Liver (tissue), 9 donors: ENCODE data around the gene ZBTB21. TPM values are rescaled to one million over a fixed set of nuclear protein-coding genes. Genes with fewer than 3 reads are reported as not detected.
A peak's percentile ranks its signal among the peaks of the same experiment; 100 is the strongest.

Experiments
- DNase-seq: peaks from one replicate; pipeline ENCODE4 v3.0.0-alpha.2; 2017; ENCODE audit warnings: low spot score
- H3K27ac ChIP-seq, 2 donors: one replicate each; pipeline ENCODE4 v1.7.0; 2013; ENCODE audit warnings: inconsistent platforms in 2 of 2, low read length in 2 of 2, control low read depth in 1 of 2, low read depth in 1 of 2, mild to moderate bottlenecking in 1 of 2
- H3K27me3 ChIP-seq, 4 donors: one replicate each; pipeline versions ENCODE4 v1.6.1 to v1.7.0; 2013; ENCODE audit warnings: low read length in 3 of 4, inconsistent platforms in 1 of 4, mild to moderate bottlenecking in 1 of 4, moderate library complexity in 1 of 4; ENCODE audit not compliant: control insufficient read depth in 4 of 4, insufficient read depth in 4 of 4
- H3K36me3 ChIP-seq, 4 donors: one replicate each; pipeline versions ENCODE4 v1.6.1 to v1.7.0; 2013; ENCODE audit warnings: low read length in 3 of 4, mild to moderate bottlenecking in 3 of 4, low read depth in 1 of 4, moderate library complexity in 1 of 4; ENCODE audit not compliant: control insufficient read depth in 4 of 4, insufficient read depth in 3 of 4
- H3K4me1 ChIP-seq, 4 donors: one replicate each; pipeline versions ENCODE4 v1.6.1 to v1.7.0; 2013; ENCODE audit warnings: low read length in 3 of 4, mild to moderate bottlenecking in 3 of 4, moderate library complexity in 1 of 4; ENCODE audit not compliant: control insufficient read depth in 4 of 4, insufficient read depth in 4 of 4
- H3K4me3 ChIP-seq, 3 donors: one replicate each; pipeline versions ENCODE4 v1.6.1 to v1.7.0; 2013; ENCODE audit warnings: low read length in 3 of 3, control low read depth in 1 of 3, low read depth in 1 of 3, mild to moderate bottlenecking in 1 of 3
- H3K9ac ChIP-seq, 2 donors: one replicate each; pipeline ENCODE4 v1.7.0; 2013; ENCODE audit warnings: low read length in 2 of 2, mild to moderate bottlenecking in 2 of 2, moderate library complexity in 2 of 2, control low read depth in 1 of 2, low read depth in 1 of 2
- H3K9me3 ChIP-seq, 4 donors: one replicate each; pipeline versions ENCODE4 v1.6.1 to v1.7.0; 2013; ENCODE audit warnings: low read length in 3 of 4; ENCODE audit not compliant: control insufficient read depth in 4 of 4
- ATF3 ChIP-seq: IDR thresholded peaks from 2 replicates; pipeline ENCODE4 v1.6.1; 2016; ENCODE audit warnings: antibody characterized with exemption
- CTCF ChIP-seq: fragments of 150-350 bp; IDR thresholded peaks from 2 replicates; pipeline ENCODE4 v1.5.1; 2017; ENCODE audit warnings: improper control_type of control experiment, low read depth, low read length; ENCODE audit not compliant: missing input control
- EGR1 ChIP-seq, 2 donors: IDR thresholded peaks; 2 replicates each; pipeline ENCODE4 v1.6.1; 2016 to 2018; ENCODE audit warnings: antibody characterized with exemption in 2 of 2, low read depth in 2 of 2
- FOXA1 ChIP-seq: IDR thresholded peaks from 2 replicates; pipeline ENCODE4 v1.6.1; 2016; ENCODE audit warnings: antibody characterized with exemption
- FOXA2 ChIP-seq: IDR thresholded peaks from 2 replicates; pipeline ENCODE4 v1.6.1; 2016; ENCODE audit warnings: antibody characterized with exemption
- GABPA ChIP-seq, 2 donors: IDR thresholded peaks in 1 of 2; conservative IDR thresholded peaks in 1 of 2; 2 replicates each; pipeline ENCODE4 v1.6.1; 2016; ENCODE audit warnings: antibody characterized with exemption in 2 of 2, mild to moderate bottlenecking in 1 of 2, moderate library complexity in 1 of 2
- HNF4A ChIP-seq, 2 donors: conservative IDR thresholded peaks; 2 replicates each; pipeline ENCODE4 v1.6.1; 2016; ENCODE audit warnings: antibody characterized with exemption in 2 of 2, mild to moderate bottlenecking in 2 of 2
- HNF4G ChIP-seq: IDR thresholded peaks from 2 replicates; pipeline ENCODE4 v1.6.1; 2016; ENCODE audit warnings: antibody characterized with exemption
- JUND ChIP-seq, 2 donors: IDR thresholded peaks; 2 replicates each; pipeline ENCODE4 v1.6.1; 2016; ENCODE audit warnings: antibody characterized with exemption in 2 of 2
- MAX ChIP-seq: IDR thresholded peaks from 2 replicates; pipeline ENCODE4 v1.6.1; 2016; ENCODE audit warnings: antibody characterized with exemption
- NR2F2 ChIP-seq: IDR thresholded peaks from 2 replicates; pipeline ENCODE4 v1.6.1; 2016; ENCODE audit warnings: antibody characterized with exemption
- RAD21 ChIP-seq, 2 donors: IDR thresholded peaks; 2 replicates each; pipeline ENCODE4 v1.6.1; 2016; ENCODE audit warnings: antibody characterized with exemption in 2 of 2, mild to moderate bottlenecking in 2 of 2
- REST ChIP-seq: IDR thresholded peaks from 2 replicates; pipeline ENCODE4 v1.6.1; 2016; ENCODE audit warnings: antibody characterized with exemption, mild to moderate bottlenecking
- RXRA ChIP-seq, 2 donors: IDR thresholded peaks; 2 replicates each; pipeline ENCODE4 v1.6.1; 2017 to 2018; ENCODE audit warnings: antibody characterized with exemption in 2 of 2, mild to moderate bottlenecking in 1 of 2
- SP1 ChIP-seq: IDR thresholded peaks from 2 replicates; pipeline ENCODE4 v1.6.1; 2018; ENCODE audit warnings: antibody characterized with exemption, mild to moderate bottlenecking
- TAF1 ChIP-seq: conservative IDR thresholded peaks from 2 replicates; pipeline ENCODE4 v1.6.1; 2016; ENCODE audit warnings: antibody characterized with exemption, mild to moderate bottlenecking
- YY1 ChIP-seq: IDR thresholded peaks from 2 replicates; pipeline ENCODE4 v1.6.1; 2016; ENCODE audit warnings: antibody characterized with exemption, mild to moderate bottlenecking
- ZBTB33 ChIP-seq: IDR thresholded peaks from 2 replicates; pipeline ENCODE4 v1.6.1; 2016; ENCODE audit warnings: antibody characterized with exemption
- whole genome bisulfite sequencing: extraction: QIAGEN DNeasy Blood & Tissue Kit; methylation state at CpG from one replicate; pipeline ENCODE4 v1.1.7; 2013; 5-methylcytosine and 5-hydroxymethylcytosine counted together
- polyA plus RNA-seq, 2 donors: library from polyadenylated mRNA; stranded (reverse) in 1 of 2; unstranded in 1 of 2; fragments of 200-250 nt in 1 of 2; fragments of >200 nt in 1 of 2; fragmentation: Nextera tagmentation in 1 of 2; extraction: Ambion mirVana in 1 of 2; gene quantifications; one replicate each; pipeline versions ENCODE4 v1.2.1 to v1.2.3, GENCODE V29; 2013 to 2015
- total RNA-seq, 2 donors: library from RNA; depleted of rRNA; stranded (reverse); fragments of >200 nt; gene quantifications; one replicate each; pipeline ENCODE4 v1.2.3, GENCODE V29; 2014
- donor health status: healthy.
- donor health status: healthy.
- donor health status: healthy.
- donor health status: healthy.
- donor health status: healthy.

Gene ZBTB21
- total and polyA plus RNA-seq, 4 donors = 3.1 to 14.1 (median 4.0) TPM

GRCh38 chr21:42038393-42038792 lies 28.2 kb upstream of the ZBTB21 start (continued):
- TF ChIP-seq REST = no peak
- TF ChIP-seq SP1 = no peak

- TF ChIP-seq HNF4G (peak; percentile 65), TAF1 (peak; percentile 62), JUND (IDR thresholded peaks at IDR 0.05) (peak; percentile 54 to 74), FOXA1 (peak; percentile 35), SP1 (peak; percentile 94), MAX (peak; percentile 98), REST (peak; percentile 79), FOXA2 (peak; percentile 51), GABPA (IDR thresholded peaks at IDR 0.05 in 1 of 2, conservative IDR thresholded peaks at IDR 0.05 in 1 of 2) (peak in 1 of 2 donors; percentile 62), RXRA (IDR thresholded peaks at IDR 0.05) (peak; percentile 75 to 89), ZBTB33 (peak; percentile 92), NR2F2 (peak; percentile 18), RAD21 (IDR thresholded peaks at IDR 0.05) (peak; percentile 36 to 54), YY1 (peak; percentile 94), CTCF (no peak), HNF4A (conservative IDR thresholded peaks at IDR 0.05) (peak; percentile 90 to 93), ATF3 (no peak), EGR1 (IDR thresholded peaks at IDR 0.05; ENCODE audit: low read depth in 2 of 2) (peak; percentile 42 to 80)
- peaks cover 9 to 24% (median 14%) of the 10 kb centered on the region in 4 donors for H3K4me1 ChIP-seq
- H3K27me3 ChIP-seq = no peaks in the 10 kb centered on the region
- no peak overlapping the region for H3K4me3 ChIP-seq
- H3K9ac ChIP-seq = peak overlapping the region in 1 of 2 donors; percentile 2
- H3K9me3 ChIP-seq = no peaks in the 10 kb centered on the region
- WGBS = 29% methylated on average over 12 of the region's 12 CpGs
- peak overlapping the region; percentile 29 to 87 for H3K27ac ChIP-seq
- no peaks in the 10 kb centered on the region for H3K36me3 ChIP-seq
- DNase-seq = peak; percentile 42
Measured at GRCh38 chr21:42037943-42038342, 27.8 kb upstream of the ZBTB21 start.
